ENCODE data around the gene RAP1GAP2. TPM values are rescaled to one million over a fixed set of nuclear protein-coding genes. Genes with fewer than 3 reads are reported as not detected.
"Not testable (repeated sequence)": the region's sequence is repeated elsewhere in the genome, so short reads cannot be mapped to it uniquely, and the experiment has no call there.

RAP1GAP2 gene
- total RNA-seq, 1 donor from 2014 or later: 31.2 TPM

- no peak for DNase-seq (ENCODE audit: low spot score)
- intact Hi-C loops (cut with DNase I): no loop called here
Observed at GRCh38 chr17:2784864-2785263, 11.4 kb upstream of the RAP1GAP2 start.

- DNase-seq (ENCODE audit: low spot score); intact Hi-C loops (cut with DNase I): not testable (repeated sequence)
Observed at GRCh38 chr17:2785376-2785775, 10.9 kb upstream of the RAP1GAP2 start.

GRCh38 chr17:2786176-2786881 is 9.9 kb upstream of the RAP1GAP2 start:
- peak; percentile 96 for DNase-seq (ENCODE audit: low spot score)
- intact Hi-C loops (cut with DNase I): no loop called here

GRCh38 chr17:2789700-2790099 is 6.5 kb upstream of the RAP1GAP2 start:
- intact Hi-C loops (cut with DNase I): no loop called here

GRCh38 chr17:2792366-2793169 is 3.7 kb upstream of the RAP1GAP2 start:
- intact Hi-C loops (cut with DNase I): no loop called here
- DNase-seq (ENCODE audit: low spot score): no peak

More at GRCh38 chr17:2789700-2790099, 6.5 kb upstream of the RAP1GAP2 start:
- no peak for DNase-seq (ENCODE audit: low spot score)

GRCh38 chr17:2794111-2794803 is 2.0 kb upstream of the RAP1GAP2 start:
- intact Hi-C loops (cut with DNase I): no loop called here
- no peak for DNase-seq (ENCODE audit: low spot score)

- DNase-seq (ENCODE audit: low spot score): no peak
- intact Hi-C loops (cut with DNase I): no loop called here
Observed at GRCh38 chr17:2795441-2796163, 636 bp upstream of the RAP1GAP2 start.

- no peak for DNase-seq (ENCODE audit: low spot score)
- intact Hi-C loops (cut with DNase I): no loop called here
Observed at GRCh38 chr17:2797226-2797625, 988 bp downstream of the RAP1GAP2 start.

- no peak for DNase-seq (ENCODE audit: low spot score)
- intact Hi-C loops (cut with DNase I): no loop called here
Observed at GRCh38 chr17:2797637-2798036, 1.4 kb downstream of the RAP1GAP2 start.

GRCh38 chr17:2798188-2798587 is 1.9 kb downstream of the RAP1GAP2 start:
- DNase-seq (ENCODE audit: low spot score): no peak
- intact Hi-C loops (cut with DNase I): no loop called here

- intact Hi-C loops (cut with DNase I): no loop called here
Observed at GRCh38 chr17:2798678-2799077, 2.4 kb downstream of the RAP1GAP2 start.

GRCh38 chr17:2799653-2800052 is 3.4 kb downstream of the RAP1GAP2 start:
- DNase-seq (ENCODE audit: low spot score): no peak
- intact Hi-C loops (cut with DNase I): no loop called here

More at GRCh38 chr17:2798678-2799077, 2.4 kb downstream of the RAP1GAP2 start:
- DNase-seq (ENCODE audit: low spot score): no peak

GRCh38 chr17:2800367-2800766 is 4.1 kb downstream of the RAP1GAP2 start:
- intact Hi-C loops (cut with DNase I): no loop called here
- no peak for DNase-seq (ENCODE audit: low spot score)

- DNase-seq (ENCODE audit: low spot score): no peak
- intact Hi-C loops (cut with DNase I): no loop called here
Observed at GRCh38 chr17:2801841-2802240, 5.6 kb downstream of the RAP1GAP2 start.

- no peak for DNase-seq (ENCODE audit: low spot score)
Observed at GRCh38 chr17:2802574-2802973, 6.3 kb downstream of the RAP1GAP2 start.

GRCh38 chr17:2803386-2803785 is 7.1 kb downstream of the RAP1GAP2 start:
- intact Hi-C loops (cut with DNase I): no loop called here
- no peak for DNase-seq (ENCODE audit: low spot score)

More at GRCh38 chr17:2802574-2802973, 6.3 kb downstream of the RAP1GAP2 start:
- intact Hi-C loops (cut with DNase I): no loop called here

GRCh38 chr17:2803971-2804370 is 7.7 kb downstream of the RAP1GAP2 start:
- DNase-seq (ENCODE audit: low spot score): no peak
- intact Hi-C loops (cut with DNase I): no loop called here

- intact Hi-C loops (cut with DNase I): no loop called here
- DNase-seq (ENCODE audit: low spot score): no peak
Observed at GRCh38 chr17:2804912-2805311, 8.7 kb downstream of the RAP1GAP2 start.

- intact Hi-C loops (cut with DNase I): no loop called here
- DNase-seq (ENCODE audit: low spot score): no peak
Observed at GRCh38 chr17:2805961-2806360, 9.7 kb downstream of the RAP1GAP2 start.
